ENCODE results near the gene CARTPT.

CARTPT gene

DNA sequence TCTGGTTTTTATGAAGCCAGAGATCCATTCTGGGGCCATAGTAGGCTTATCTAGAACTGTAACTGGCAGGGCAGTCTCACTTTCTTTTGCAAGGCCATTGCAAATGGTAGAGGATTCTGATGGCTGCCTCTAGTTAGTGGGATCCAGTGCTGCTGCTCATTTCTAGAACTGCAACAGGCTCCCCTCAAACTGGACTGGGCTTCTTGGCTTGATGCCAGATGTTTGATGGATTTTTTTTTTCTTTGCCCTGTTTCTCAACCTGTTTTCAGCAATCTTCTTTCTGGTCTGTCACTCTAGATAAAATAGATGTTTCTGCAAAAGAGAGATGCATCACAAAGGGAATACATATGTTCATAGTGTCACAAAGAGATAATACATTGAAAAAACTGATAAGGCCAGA lies 11.9 kb downstream of the CARTPT start:
- no peak for DNase-seq (ENCODE audit: low read depth)
- H3K4me3 ChIP-seq (replicated peaks; ENCODE audit: low read depth, low read length): no peak overlapping the region
- TF ChIP-seq, protein P1, sequence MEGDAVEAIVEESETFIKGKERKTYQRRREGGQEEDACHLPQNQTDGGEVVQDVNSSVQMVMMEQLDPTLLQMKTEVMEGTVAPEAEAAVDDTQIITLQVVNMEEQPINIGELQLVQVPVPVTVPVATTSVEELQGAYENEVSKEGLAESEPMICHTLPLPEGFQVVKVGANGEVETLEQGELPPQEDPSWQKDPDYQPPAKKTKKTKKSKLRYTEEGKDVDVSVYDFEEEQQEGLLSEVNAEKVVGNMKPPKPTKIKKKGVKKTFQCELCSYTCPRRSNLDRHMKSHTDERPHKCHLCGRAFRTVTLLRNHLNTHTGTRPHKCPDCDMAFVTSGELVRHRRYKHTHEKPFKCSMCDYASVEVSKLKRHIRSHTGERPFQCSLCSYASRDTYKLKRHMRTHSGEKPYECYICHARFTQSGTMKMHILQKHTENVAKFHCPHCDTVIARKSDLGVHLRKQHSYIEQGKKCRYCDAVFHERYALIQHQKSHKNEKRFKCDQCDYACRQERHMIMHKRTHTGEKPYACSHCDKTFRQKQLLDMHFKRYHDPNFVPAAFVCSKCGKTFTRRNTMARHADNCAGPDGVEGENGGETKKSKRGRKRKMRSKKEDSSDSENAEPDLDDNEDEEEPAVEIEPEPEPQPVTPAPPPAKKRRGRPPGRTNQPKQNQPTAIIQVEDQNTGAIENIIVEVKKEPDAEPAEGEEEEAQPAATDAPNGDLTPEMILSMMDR (IDR thresholded peaks at IDR 0.05; ENCODE audit: low read length, missing control alignments): no peak

DNA sequence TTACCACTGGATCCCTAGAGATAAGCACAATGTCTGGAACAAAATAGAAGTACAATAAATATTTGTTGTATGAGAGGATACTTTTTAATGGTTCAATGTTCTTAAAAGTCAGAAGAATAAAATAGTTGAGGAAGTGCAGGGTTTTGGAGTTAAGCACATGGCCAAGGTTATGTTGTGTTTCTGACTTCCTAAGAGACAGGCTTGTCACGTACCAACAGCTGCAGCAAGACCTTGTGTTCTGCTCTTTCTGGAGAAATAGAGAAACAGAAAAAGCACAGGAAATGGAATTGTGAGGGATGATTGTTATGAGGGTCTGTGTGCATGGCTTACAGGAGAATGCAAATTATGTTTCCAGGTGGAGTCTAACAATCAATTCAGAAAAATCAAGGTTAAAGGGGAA lies 12.9 kb downstream of the CARTPT start:
- TF ChIP-seq, protein P1 (IDR thresholded peaks at IDR 0.05; ENCODE audit: low read length, missing control alignments): no peak
- DNase-seq (ENCODE audit: low read depth): no peak
- H3K4me3 ChIP-seq (replicated peaks; ENCODE audit: low read depth, low read length): no peak overlapping the region

DNA sequence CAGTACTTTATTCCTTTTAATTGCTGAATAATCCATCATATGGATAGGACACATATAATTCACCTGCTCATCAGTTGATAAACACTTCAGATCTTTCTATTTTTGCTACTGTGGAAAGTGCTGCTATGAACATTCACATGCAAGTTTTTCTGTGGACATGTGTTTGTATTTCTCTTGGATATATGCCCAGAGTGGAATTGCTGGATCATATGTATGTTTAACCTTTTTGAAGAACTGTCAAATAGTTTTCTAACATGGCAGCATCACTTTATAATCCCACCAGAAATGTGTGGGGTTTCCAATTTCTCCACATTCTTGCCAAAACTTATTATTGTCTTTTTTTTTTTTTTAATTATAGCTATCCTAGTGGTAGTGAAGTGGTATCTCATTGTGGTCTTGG lies 15.1 kb downstream of the CARTPT start:
- no peak for DNase-seq (ENCODE audit: low read depth)
- TF ChIP-seq, protein P1 (IDR thresholded peaks at IDR 0.05; ENCODE audit: low read length, missing control alignments): no peak
- H3K4me3 ChIP-seq (replicated peaks; ENCODE audit: low read depth, low read length): no peak overlapping the region

DNA sequence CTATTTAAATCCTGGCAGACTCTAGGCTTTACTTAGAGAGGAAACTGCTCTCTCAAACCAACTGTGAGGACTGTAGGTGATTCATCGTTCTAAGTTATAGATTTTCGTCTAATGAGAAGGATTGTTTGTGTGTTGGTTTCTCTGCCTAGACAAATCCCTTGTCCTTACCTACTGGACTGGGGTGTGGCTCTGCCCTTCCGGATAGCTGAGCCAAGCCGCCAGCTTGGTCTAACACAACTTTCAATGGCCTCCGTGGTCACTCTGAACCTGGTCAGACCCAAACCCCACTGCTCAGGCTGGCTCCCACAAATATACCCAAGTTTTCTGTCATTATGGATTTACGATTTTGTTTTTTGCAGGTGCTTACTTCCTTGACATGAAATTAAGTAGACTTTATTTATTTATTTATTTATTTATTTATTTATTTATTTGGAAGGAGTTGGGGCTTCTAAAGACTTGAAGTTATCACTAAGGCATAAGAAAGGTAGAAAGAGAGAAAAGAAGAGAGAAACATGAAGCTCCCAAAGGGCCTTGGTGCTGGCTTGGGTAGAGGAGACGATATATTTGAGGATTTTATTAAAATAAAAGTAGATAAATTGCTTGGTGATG lies 19.0 kb downstream of the CARTPT start:
- DNase-seq (ENCODE audit: low read depth): no peak
- TF ChIP-seq, protein P1 (IDR thresholded peaks at IDR 0.05; ENCODE audit: low read length, missing control alignments): no peak

DNA sequence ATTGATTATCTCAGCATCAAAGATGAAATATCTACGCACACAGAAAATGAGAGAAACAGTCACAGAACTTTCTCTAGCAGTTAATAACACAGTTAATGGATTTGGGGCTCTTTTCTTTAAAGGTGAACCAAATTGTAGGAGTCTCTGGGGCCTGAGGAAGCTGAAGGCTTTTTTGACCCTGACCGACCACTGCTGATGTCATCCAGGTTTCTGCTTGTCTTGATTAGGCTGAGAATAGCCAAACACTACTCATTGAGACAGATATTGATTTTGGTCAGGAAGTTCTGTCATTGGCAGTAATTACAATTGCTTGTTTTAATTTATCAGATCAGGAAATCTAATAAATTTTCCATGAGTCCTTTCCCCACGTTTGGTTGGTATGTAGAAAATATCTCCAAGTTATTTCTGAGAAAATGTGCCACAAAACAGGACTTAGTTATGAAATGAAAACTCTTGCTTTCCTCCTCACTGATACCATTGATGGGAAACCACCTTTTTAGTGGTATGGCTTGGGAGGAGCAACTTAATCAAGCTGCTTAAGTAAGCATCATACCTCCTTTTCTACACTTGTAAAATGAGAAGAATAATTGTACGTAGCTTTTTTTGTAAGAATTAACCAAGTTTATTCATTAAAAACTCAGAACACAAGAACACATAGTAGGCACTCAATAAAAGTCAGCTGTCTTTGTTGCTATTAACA lies 19.7 kb downstream of the CARTPT start:
- no peak for DNase-seq (ENCODE audit: low read depth)
- H3K4me3 ChIP-seq (replicated peaks; ENCODE audit: low read depth, low read length): no peak overlapping the region
- TF ChIP-seq, protein P1 (IDR thresholded peaks at IDR 0.05; ENCODE audit: low read length, missing control alignments): no peak

More for the DNA sequence above, 19.0 kb downstream of the CARTPT start:
- H3K4me3 ChIP-seq (replicated peaks; ENCODE audit: low read depth, low read length): no peak overlapping the region

DNA sequence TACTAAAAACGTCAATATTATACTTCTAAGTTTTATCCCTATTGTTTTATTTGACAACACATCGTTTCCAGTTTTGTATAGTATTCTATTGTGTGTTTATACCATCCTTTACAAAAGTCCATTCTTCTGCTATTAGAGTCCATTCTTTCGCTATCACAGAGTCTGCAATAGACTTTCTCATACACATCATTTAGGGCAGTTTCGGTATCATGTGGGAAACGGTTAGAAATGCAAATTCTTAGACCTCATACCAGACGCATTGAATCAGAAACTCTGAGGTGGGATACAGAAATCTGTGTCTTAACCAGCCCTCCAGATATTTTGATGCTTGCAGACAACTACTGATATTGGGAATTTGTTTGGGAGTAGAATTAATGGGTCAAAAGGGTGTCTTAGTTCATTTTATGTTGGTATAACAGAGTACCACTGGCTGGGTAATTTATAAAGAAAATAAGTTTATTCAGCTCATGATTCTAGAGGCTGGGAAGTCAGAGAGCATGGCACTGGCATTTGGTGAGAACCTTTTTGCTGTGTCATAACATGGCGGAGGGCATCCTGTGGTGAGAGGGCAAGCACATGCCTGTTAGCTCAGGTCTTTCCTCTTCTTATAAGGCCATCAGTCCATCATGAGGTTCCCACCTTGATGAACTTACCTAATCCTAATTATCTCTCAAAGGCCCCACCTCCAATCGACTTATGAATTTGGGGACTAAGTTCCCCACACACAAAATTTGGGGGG lies 21.1 kb downstream of the CARTPT start:
- DNase-seq (ENCODE audit: low read depth): no peak
- H3K4me3 ChIP-seq (replicated peaks; ENCODE audit: low read depth, low read length): no peak overlapping the region
- TF ChIP-seq, protein P1 (IDR thresholded peaks at IDR 0.05; ENCODE audit: low read length, missing control alignments): no peak
